GM23338 (cell line): ENCODE results near the gene HNF1A. TPM values are rescaled to one million over a fixed set of nuclear protein-coding genes. Genes with fewer than 3 reads are reported as not detected.

Source experiments
- ATAC-seq: fragments of 200-7000 bp; cut with Tn5 transposase; 3 replicates; pipeline ENCODE4 v1.9.1; 2020
- DNase-seq: peaks from one replicate; pipeline ENCODE4 v3.0.0-alpha.2; 2015; ENCODE audit warnings: low spot score
- H2AFZ ChIP-seq: fragments of 200-600 bp; sonication (generic); 2 replicates; pipeline ENCODE4 v1.8.0; 2016; ENCODE audit warnings: antibody characterized with exemption, mild to moderate bottlenecking, moderate library complexity
- H3F3A ChIP-seq: fragments of 200-600 bp; sonication (generic); replicated peaks from 2 replicates; pipeline ENCODE4 v1.8.0; 2017; ENCODE audit warnings: antibody characterized with exemption, mixed run types, low read depth
- H3K27ac ChIP-seq: fragments of 200-600 bp; sonication (generic); 2 replicates; pipeline ENCODE4 v1.6.1; 2016; ENCODE audit warnings: low read depth
- H3K27me3 ChIP-seq: fragments of 200-600 bp; sonication (generic); 2 replicates; pipeline ENCODE4 v1.8.0; 2016; ENCODE audit warnings: mild to moderate bottlenecking, mixed run types, moderate library complexity; ENCODE audit not compliant: insufficient read depth
- H3K36me3 ChIP-seq: fragments of 200-600 bp; sonication (generic); 2 replicates; pipeline ENCODE4 v1.8.0; 2016; ENCODE audit warnings: mild to moderate bottlenecking; ENCODE audit not compliant: insufficient read depth
- H3K4me1 ChIP-seq: fragments of 200-600 bp; sonication (generic); 2 replicates; pipeline ENCODE4 v1.8.0; 2016; ENCODE audit warnings: mild to moderate bottlenecking, moderate library complexity; ENCODE audit not compliant: insufficient read depth
- H3K4me2 ChIP-seq: fragments of 200-600 bp; sonication (generic); 2 replicates; pipeline ENCODE4 v1.7.1; 2017; ENCODE audit warnings: mixed run types
- H3K4me3 ChIP-seq: fragments of 200-600 bp; sonication (generic); 2 replicates; pipeline ENCODE4 v1.6.1; 2016; ENCODE audit warnings: mixed run types
- H3K79me2 ChIP-seq: fragments of 200-600 bp; sonication (generic); replicated peaks from 2 replicates; pipeline ENCODE4 v1.8.0; 2017; ENCODE audit warnings: mild to moderate bottlenecking; ENCODE audit not compliant: insufficient read depth
- H3K9me2 ChIP-seq: fragments of 200-600 bp; sonication (generic); 2 replicates; pipeline ENCODE4 v1.8.0; 2017; ENCODE audit not compliant: insufficient read depth
- H4K20me1 ChIP-seq: fragments of 200-600 bp; sonication (generic); replicated peaks from 2 replicates; pipeline ENCODE4 v1.8.0; 2017; ENCODE audit warnings: mild to moderate bottlenecking; ENCODE audit not compliant: insufficient read depth
- H3K27ac Mint-ChIP-seq: 2 replicates; pipeline ENCODE4 v1.8.0; 2020; ENCODE audit warnings: inconsistent platforms, mild to moderate bottlenecking, moderate library complexity, mixed read lengths
- H3K27me3 Mint-ChIP-seq: 3 replicates; pipeline ENCODE4 v1.8.0; 2022; ENCODE audit warnings: low read depth, mild to moderate bottlenecking, moderate library complexity, mixed read lengths, inconsistent platforms; ENCODE audit not compliant: insufficient read depth, poor library complexity
- H3K36me3 Mint-ChIP-seq: 3 replicates; pipeline ENCODE4 v1.8.0; 2021; ENCODE audit warnings: low read depth, mild to moderate bottlenecking, inconsistent platforms, moderate library complexity, mixed read lengths
- H3K4me1 Mint-ChIP-seq: 3 replicates; pipeline ENCODE4 v1.8.0; 2020; ENCODE audit warnings: mild to moderate bottlenecking, inconsistent platforms, mixed read lengths
- H3K4me3 Mint-ChIP-seq: 3 replicates; pipeline ENCODE4 v1.8.0; 2021; ENCODE audit warnings: moderate library complexity, mild to moderate bottlenecking, inconsistent platforms, mixed read lengths
- H3K9me3 Mint-ChIP-seq: 3 replicates; pipeline ENCODE4 v1.8.0; 2020; ENCODE audit warnings: moderate library complexity, mild to moderate bottlenecking, inconsistent platforms, mixed read lengths
- CTCF ChIP-seq, 2 experiments: fragments of 200-600 bp in 1 of 2; sonication (generic) in 1 of 2; conservative IDR thresholded peaks; 2 replicates each; pipeline versions ENCODE4 v1.5.1 to v1.6.1; 2016 to 2017; ENCODE audit warnings: antibody characterized with exemption in 2 of 2, low read depth in 2 of 2, mild to moderate bottlenecking in 2 of 2, moderate library complexity in 1 of 2
- ETS1 ChIP-seq: IDR thresholded peaks from 2 replicates; pipeline ENCODE4 v1.6.1; 2016; ENCODE audit warnings: antibody characterized with exemption
- EZH2 ChIP-seq: fragments of 200-600 bp; sonication (generic); IDR thresholded peaks from one replicate; pipeline ENCODE4 v1.8.0; 2017; ENCODE audit warnings: antibody characterized with exemption, mild to moderate bottlenecking, low read depth; ENCODE audit not compliant: unreplicated experiment
- EZH2phosphoT487 ChIP-seq: fragments of 200-600 bp; sonication (generic); IDR thresholded peaks from one replicate; pipeline ENCODE4 v1.8.1; 2018; ENCODE audit warnings: antibody characterized with exemption; ENCODE audit not compliant: unreplicated experiment
- JUNB ChIP-seq: IDR thresholded peaks from one replicate; pipeline ENCODE4 v1.6.1; 2016; ENCODE audit warnings: antibody characterized with exemption; ENCODE audit not compliant: unreplicated experiment
- NANOG ChIP-seq: IDR thresholded peaks from 2 replicates; pipeline ENCODE4 v1.6.1; 2016; ENCODE audit warnings: antibody characterized with exemption, borderline replicate concordance
- STAT1 ChIP-seq: IDR thresholded peaks from one replicate; pipeline ENCODE4 v1.6.1; 2016; ENCODE audit warnings: antibody characterized with exemption; ENCODE audit not compliant: unreplicated experiment
- ZNF114 ChIP-seq: fragments of 250-450 bp; sonication (Bioruptor Pico); IDR thresholded peaks from 2 replicates; pipeline ENCODE4 v1.5.0; 2020; ENCODE audit warnings: mild to moderate bottlenecking, moderate library complexity
- ZNF331 ChIP-seq: fragments of 250-450 bp; sonication (Bioruptor Pico); IDR thresholded peaks from 2 replicates; pipeline ENCODE4 v1.5.0; 2020; ENCODE audit warnings: low read depth, mild to moderate bottlenecking, moderate library complexity
- ZNF462 ChIP-seq: fragments of 250-450 bp; sonication (Bioruptor Pico); IDR thresholded peaks from 2 replicates; pipeline ENCODE4 v1.5.0; 2020; ENCODE audit warnings: mild to moderate bottlenecking, moderate library complexity
- polyA plus RNA-seq: library from polyadenylated mRNA; unstranded; fragments of >200 nt; fragmentation: Nextera tagmentation; extraction: Ambion mirVana; gene quantifications from 2 replicates; pipeline ENCODE4 v1.2.1, GENCODE V29; 2016
- total RNA-seq: library from RNA; depleted of rRNA; stranded (reverse); fragments of >200 nt; shearing (Covaris generic); gene quantifications from 2 replicates; pipeline ENCODE4 v1.2.3, GENCODE V29; 2014

Gene HNF1A
- total and polyA plus RNA-seq, 2 experiments from 2014 or later, result 0.11 TPM; not detected in 1

- H3K4me3 ChIP-seq, result no peak overlapping the region
- no peaks in the 10 kb centered on the region for H3K4me1 ChIP-seq
- Mint-ChIP-seq H3K27ac (no peak overlapping the region), H3K9me3 (no peaks in the 10 kb centered on the region), H3K27me3 (no peaks in the 10 kb centered on the region), H3K4me1 (no peaks in the 10 kb centered on the region; the same call in 2 of the 3 replicates), H3K36me3 (no peaks in the 10 kb centered on the region), H3K4me3 (no peak overlapping the region)
- H3K4me2 ChIP-seq, result no peak overlapping the region
- H3K79me2 ChIP-seq, result no peaks in the 10 kb centered on the region
- no peak for TF ChIP-seq EZH2phosphoT487
- no peak for ATAC-seq
- H3K9me2 ChIP-seq, result no peaks in the 10 kb centered on the region
- DNase-seq, result no peak
- H4K20me1 ChIP-seq, result no peaks in the 10 kb centered on the region
- H3K36me3 ChIP-seq, result no peaks in the 10 kb centered on the region
- no peak overlapping the region for H2AFZ ChIP-seq
- H3K27me3 ChIP-seq, result no peaks in the 10 kb centered on the region
- H3F3A ChIP-seq, result no peaks in the 10 kb centered on the region
- no peak overlapping the region for H3K27ac ChIP-seq
Measured at GRCh38 chr12:120939523-120939922, 38.8 kb upstream of the HNF1A start.

- Mint-ChIP-seq H3K27me3 (no peaks in the 10 kb centered on the region), H3K36me3 (no peaks in the 10 kb centered on the region), H3K4me1 (peaks cover 3% of the 10 kb centered on the region; the same call in 1 of the 3 replicates), H3K4me3 (no peak overlapping the region), H3K27ac (no peak overlapping the region), H3K9me3 (no peaks in the 10 kb centered on the region)
- no peak overlapping the region for H2AFZ ChIP-seq
- H3K79me2 ChIP-seq, result no peaks in the 10 kb centered on the region
- no peaks in the 10 kb centered on the region for H3K36me3 ChIP-seq
- H3K27me3 ChIP-seq, result no peaks in the 10 kb centered on the region
- H3K4me3 ChIP-seq, result no peak overlapping the region
- H3K4me2 ChIP-seq, result no peak overlapping the region
- ATAC-seq, result no peak
- no peak overlapping the region for H3K27ac ChIP-seq
- H3K9me2 ChIP-seq, result no peaks in the 10 kb centered on the region
- no peaks in the 10 kb centered on the region for H4K20me1 ChIP-seq
- H3F3A ChIP-seq, result no peaks in the 10 kb centered on the region
- no peaks in the 10 kb centered on the region for H3K4me1 ChIP-seq
- DNase-seq, result no peak
- TF ChIP-seq ZNF462 (CRISPR knock-in tag) (no peak), EZH2phosphoT487 (no peak), STAT1 (no peak), NANOG (no peak), EZH2 (no peak), ZNF114 (no peak), CTCF (conservative IDR thresholded peaks at IDR 0.05; ENCODE audit: low read depth in 2 of 2) (no peak), ETS1 (no peak), ZNF331 (CRISPR knock-in tag) (no peak), JUNB (no peak)
Measured at GRCh38 chr12:120940006-120940405, 38.3 kb upstream of the HNF1A start.
